ENCODE data around the gene RAB35. TPM values are rescaled to one million over a fixed set of nuclear protein-coding genes. Genes with fewer than 3 reads are reported as not detected.

The RAB35 gene
- polyA plus RNA-seq, 1 donor = 37.0 TPM

- DNase-seq = no peak
Observed at GRCh38 chr12:120110550-120111501, 5.7 kb downstream of the RAB35 start.

GRCh38 chr12:120109570-120110267 lies 6.8 kb downstream of the RAB35 start:
- DNase-seq = no peak

- no peak for DNase-seq
Observed at GRCh38 chr12:120106151-120106550, 10.4 kb downstream of the RAB35 start.

DNA sequence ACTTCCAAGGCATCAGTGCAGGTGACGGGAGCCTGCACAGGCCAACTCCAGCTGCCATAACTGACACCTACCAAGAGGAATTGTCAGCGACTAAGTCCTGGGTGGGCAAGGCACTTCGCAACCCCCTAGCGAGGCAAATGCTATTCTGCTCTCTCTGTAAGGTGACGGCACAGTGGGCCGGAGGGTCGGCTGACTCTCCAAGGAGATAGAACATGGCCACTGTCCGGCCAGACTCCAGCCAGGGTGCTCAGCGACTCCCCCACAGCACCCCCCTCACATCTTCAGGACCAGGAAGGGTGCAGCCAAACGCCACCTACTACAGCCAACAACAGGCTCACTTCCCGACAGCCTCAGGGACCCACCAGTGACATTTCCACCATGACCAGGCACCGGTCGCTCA lies 13.2 kb downstream of the RAB35 start:
- no peak for DNase-seq

- no peak for DNase-seq
Observed at GRCh38 chr12:120103044-120103338, 13.6 kb downstream of the RAB35 start.

- DNase-seq = no peak
Observed at GRCh38 chr12:120102189-120103043, 14.1 kb downstream of the RAB35 start.

DNA sequence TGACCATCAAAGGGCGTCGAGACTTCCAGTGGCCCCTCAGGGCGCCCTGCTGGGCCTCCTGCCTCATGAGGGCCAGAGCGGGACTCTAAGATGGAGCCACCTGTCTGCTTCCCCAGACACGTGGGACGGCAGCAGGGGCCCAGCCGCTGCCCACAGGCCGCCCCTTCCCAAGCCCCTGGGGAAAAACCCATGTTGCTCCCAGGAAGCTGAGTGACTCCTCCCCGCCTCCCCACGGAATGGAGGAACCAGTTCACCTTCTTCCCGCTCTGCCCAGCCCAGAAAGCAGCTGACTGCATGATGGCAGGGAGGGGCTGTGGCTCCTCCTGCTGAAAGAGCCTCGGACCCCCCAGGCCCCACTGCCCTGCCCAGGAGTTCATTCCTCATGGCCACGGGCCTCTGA lies 14.9 kb downstream of the RAB35 start:
- DNase-seq = no peak

GRCh38 chr12:120101182-120101581 lies 15.4 kb downstream of the RAB35 start:
- no peak for DNase-seq

- no peak for DNase-seq
Observed at GRCh38 chr12:120100630-120101029, 15.9 kb downstream of the RAB35 start.

GRCh38 chr12:120099738-120100137 lies 16.8 kb downstream of the RAB35 start:
- no peak for DNase-seq

- no peak for DNase-seq
Observed at GRCh38 chr12:120098756-120099470, 17.6 kb downstream of the RAB35 start.

- no peak for DNase-seq
Observed at GRCh38 chr12:120096671-120097202, 19.8 kb downstream of the RAB35 start.

DNA sequence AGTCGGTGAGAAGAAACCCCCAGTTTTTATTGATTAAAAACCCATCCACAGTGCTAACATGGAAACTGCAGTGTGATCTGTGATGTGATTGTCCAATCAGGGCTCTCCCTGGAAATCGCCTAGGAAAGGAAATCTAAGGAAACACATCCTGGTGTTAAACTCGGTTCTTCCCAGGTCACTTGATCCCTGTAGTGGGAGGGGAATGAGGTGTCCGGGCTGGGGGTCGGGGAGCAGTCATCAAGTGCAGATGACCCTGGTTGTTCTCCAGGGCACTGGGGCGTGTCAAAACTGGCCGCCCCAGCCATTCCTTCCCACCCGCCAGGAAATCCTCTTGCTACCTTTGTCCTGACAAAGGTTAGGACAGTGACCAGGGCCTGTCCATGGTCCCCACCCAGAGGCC lies 20.8 kb downstream of the RAB35 start:
- DNase-seq = no peak

GRCh38 chr12:120095331-120095730 lies 21.2 kb downstream of the RAB35 start:
- DNase-seq = no peak

GRCh38 chr12:120094485-120094884 lies 22.1 kb downstream of the RAB35 start:
- no peak for DNase-seq

DNA sequence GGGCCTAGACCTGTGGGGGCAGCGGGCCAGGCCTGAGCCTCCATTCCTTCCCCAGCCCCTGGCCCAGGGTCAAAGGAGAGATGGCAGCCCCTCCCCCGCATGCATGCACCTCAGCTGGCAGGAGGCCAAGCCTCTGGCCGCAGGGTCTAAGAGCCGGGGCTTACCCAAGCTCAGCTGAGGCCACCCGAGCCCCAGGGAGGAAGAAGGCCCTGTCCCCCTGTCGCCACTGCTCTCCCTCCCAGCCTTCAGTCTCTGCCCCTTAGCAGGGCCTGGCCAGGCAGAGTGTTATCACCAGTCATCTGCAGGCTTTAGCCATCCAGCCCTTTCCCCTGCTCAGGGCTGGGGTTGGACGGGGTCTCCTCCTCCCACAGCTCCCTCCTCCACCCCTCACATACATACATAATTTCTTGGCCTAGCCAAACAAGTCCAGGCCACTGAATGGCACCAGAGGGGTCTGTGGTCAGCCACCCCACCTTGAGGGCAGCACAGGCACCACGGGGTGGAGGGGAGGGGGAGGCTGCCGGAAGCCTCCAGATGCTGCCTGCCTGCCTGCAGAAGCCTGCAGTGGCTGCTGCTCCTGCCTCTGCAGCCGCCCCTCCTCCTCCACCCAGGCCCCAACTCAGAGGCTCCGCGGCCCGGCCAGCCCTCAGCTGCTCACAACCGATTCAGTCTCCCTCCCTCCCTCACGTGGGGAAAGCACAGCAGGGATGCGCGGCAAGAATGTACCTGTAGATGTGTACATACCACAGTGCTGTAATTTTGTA lies 22.8 kb downstream of the RAB35 start:
- no peak for DNase-seq

DNA sequence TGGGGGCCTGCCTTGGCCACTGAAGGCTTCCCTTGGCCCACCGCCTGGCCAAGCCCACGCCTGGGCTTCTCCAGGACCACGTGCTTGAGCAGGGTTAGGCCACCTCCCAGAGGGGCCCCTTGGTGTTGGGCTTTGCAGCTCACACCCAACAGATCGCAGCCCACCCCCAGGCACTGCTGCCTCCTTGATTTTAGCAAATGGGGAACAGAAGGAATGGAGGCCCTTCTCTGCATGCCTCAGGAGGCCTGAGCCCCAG lies 23.3 kb downstream of the RAB35 start:
- DNase-seq = no peak

DNA sequence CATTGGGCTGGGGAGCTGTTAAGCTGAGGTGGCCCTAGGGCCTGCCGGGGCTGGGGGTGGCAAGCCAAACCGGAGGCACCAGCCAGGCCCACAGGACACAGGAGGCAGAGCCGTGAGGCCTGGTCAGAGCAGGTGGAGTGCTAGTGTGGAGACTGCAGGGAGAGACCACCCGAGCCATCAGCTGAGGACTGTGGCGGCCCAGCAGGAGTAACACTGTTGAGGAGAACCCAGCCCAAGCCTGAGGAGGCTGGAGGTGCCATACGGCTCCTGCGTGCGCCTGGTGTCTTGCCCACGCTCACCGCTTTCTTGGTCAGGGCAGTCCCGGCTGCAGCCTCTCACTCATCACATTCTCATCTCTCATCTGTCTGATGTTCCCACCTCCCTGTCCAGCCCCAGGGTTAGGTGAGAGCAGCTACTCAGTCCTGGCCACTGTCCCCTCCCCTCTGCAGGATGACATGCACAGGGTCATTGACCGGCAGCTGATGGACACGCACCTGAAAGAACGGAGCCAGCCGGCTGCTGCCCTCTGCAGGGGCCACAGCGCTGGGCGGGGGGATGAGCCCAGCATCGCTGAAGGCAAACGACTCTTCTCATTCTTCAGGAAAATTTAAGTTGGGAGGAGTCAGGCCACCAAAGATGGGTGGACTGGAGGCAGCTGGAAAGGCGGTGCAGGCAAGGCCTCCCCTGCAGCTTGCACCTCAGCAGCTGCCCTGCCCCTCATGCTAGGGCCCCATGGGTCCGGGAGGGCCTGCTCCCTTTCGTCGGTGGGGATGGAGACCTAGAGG lies 23.8 kb downstream of the RAB35 start:
- DNase-seq = no peak

DNA sequence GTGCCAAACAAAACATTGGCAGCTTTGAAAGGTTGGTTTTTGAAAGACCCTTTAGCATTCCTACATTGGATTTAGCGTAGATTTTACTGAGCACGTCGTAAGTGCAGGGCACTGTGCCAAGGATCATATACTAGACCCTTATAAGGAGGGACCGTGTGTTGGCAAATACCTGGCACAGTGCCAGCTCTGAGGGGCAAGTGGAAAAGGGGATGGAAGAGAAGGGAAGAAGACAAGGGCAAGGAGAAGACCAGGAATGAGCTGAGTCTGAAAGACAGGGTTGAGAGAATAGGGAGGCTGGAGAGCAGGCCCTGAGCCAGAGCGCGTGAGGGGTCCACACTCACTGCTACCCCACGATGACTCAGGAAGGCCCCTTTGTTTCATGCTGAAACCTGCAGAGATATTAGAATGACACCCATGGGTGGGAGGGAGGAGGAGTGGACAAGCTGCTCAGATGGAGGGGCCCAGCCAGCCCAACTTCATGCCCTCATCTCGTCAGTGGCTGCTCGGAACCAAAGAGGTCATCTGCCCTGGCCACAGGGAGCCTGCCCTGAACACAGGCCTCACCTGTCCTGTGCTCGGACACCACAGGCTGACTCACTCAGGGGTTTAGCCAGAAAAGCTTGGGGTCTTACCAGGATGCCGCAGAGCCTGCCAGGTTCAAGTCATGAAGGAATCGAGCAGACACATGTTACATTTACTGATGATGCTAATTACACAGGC lies 25.0 kb downstream of the RAB35 start:
- no peak for DNase-seq
